ENCODE data around the gene CRX. TPM values are rescaled to one million over a fixed set of nuclear protein-coding genes. Genes with fewer than 3 reads are reported as not detected.

Gene CRX
- total and polyA plus RNA-seq, 2 of the 13 experiments (the other 11 are each of a cell fraction or from before 2014, with no cell fraction given) = not detected

DNA sequence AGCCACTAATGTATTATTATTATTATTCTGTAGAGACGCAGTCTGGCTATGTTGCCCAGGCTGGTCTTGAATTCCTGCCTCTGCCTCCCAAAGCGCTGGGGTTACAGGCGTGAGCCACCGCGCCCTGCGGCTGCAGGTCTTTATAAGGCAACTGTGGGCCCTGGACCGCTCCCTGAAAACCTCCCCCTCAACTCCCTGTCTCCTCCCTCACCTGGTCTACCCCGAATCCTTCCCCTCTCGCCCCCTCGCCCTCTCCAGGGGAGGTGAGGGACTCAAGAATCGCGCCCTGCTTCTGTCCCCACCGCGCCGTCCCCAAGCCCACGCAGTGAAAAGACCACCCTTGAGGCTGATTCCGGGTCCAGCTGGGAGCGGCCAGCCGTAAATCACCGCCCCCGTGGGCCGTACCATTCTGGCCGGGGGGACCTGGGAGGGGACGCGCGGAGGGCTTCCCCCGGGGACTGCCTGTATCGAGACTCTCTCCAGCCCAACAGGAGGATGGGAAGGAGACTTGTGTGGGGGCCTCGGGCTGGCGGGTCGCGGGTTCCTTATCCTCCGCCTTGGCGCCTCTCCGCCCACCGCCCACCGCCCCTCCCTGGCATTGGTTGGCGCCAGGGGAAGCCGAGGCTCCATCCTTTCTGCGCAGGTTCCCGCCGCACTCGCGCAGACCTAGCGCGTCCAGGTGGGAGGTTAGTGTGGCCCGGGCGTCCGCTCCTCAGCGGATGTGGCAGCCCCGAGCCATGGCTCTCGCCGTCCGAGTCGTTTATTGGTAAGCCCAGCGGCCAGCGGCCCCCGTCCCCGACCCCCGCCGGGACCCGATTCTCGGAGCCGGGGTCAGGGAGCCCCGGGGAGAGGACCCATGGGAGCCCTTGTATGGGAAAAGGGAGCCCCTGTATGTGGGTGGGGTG is 43.4 kb upstream of the CRX start, which contains the start of gene SELENOW (continued):
- TF ChIP-seq NCOA2 (CRISPR knock-in tag; IDR thresholded peaks at IDR 0.05) (no peak), TCF7L2 (IDR thresholded peaks at IDR 0.05; ENCODE audit: low read depth, low read length) (no peak), TSC22D2 (CRISPR knock-in tag; IDR thresholded peaks at IDR 0.05; ENCODE audit: borderline replicate concordance) (0 out of 2 replicates have a peak, but pooled peaks have one; percentile 67), AGO1 (IDR thresholded peaks at IDR 0.05; ENCODE audit: low read depth, low read length, poor library complexity, severe bottlenecking) (peak; percentile 23), ZNF12 (CRISPR knock-in tag; IDR thresholded peaks at IDR 0.05) (no peak), ZFP62 (CRISPR knock-in tag; IDR thresholded peaks at IDR 0.05) (no peak), U2AF2 (IDR thresholded peaks at IDR 0.05; ENCODE audit: low read depth, low read length) (no peak), MTF2 (CRISPR knock-in tag; IDR thresholded peaks at IDR 0.05; ENCODE audit: borderline replicate concordance) (no peak), HDAC2 (CRISPR knock-in tag; IDR thresholded peaks at IDR 0.05) (no peak; the same call in 1 of the 2 replicates), ZNF501 (CRISPR knock-in tag; IDR thresholded peaks at IDR 0.05) (peak; percentile 94), PTBP1 (IDR thresholded peaks at IDR 0.05; ENCODE audit: low read depth, low read length, poor library complexity, severe bottlenecking) (no peak), POGZ (CRISPR knock-in tag; IDR thresholded peaks at IDR 0.05) (0 out of 2 replicates have a peak, but pooled peaks have one; percentile 29), ZBTB20 (CRISPR knock-in tag; IDR thresholded peaks at IDR 0.05; ENCODE audit: borderline replicate concordance, low read depth) (no peak; the same call in 1 of the 2 replicates), NCOR1 (IDR thresholded peaks at IDR 0.05; ENCODE audit: borderline replicate concordance, low read length) (peak; percentile 41; the same call in 1 of the 2 replicates), ZNF629 (CRISPR knock-in tag; conservative IDR thresholded peaks at IDR 0.05) (no peak), ERF (CRISPR knock-in tag; IDR thresholded peaks at IDR 0.05) (peak; percentile 50), RFX5 (IDR thresholded peaks at IDR 0.05; ENCODE audit: low read depth, low read length) (no peak), THYN1 (CRISPR knock-in tag; IDR thresholded peaks at IDR 0.05; ENCODE audit: borderline replicate concordance, low read depth) (no peak), ZNF570 (CRISPR knock-in tag; IDR thresholded peaks at IDR 0.05; ENCODE audit: borderline replicate concordance) (no peak)
- TF ChIP-seq, protein P1, sequence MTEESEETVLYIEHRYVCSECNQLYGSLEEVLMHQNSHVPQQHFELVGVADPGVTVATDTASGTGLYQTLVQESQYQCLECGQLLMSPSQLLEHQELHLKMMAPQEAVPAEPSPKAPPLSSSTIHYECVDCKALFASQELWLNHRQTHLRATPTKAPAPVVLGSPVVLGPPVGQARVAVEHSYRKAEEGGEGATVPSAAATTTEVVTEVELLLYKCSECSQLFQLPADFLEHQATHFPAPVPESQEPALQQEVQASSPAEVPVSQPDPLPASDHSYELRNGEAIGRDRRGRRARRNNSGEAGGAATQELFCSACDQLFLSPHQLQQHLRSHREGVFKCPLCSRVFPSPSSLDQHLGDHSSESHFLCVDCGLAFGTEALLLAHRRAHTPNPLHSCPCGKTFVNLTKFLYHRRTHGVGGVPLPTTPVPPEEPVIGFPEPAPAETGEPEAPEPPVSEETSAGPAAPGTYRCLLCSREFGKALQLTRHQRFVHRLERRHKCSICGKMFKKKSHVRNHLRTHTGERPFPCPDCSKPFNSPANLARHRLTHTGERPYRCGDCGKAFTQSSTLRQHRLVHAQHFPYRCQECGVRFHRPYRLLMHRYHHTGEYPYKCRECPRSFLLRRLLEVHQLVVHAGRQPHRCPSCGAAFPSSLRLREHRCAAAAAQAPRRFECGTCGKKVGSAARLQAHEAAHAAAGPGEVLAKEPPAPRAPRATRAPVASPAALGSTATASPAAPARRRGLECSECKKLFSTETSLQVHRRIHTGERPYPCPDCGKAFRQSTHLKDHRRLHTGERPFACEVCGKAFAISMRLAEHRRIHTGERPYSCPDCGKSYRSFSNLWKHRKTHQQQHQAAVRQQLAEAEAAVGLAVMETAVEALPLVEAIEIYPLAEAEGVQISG (CRISPR knock-in tag; IDR thresholded peaks at IDR 0.05) = peak; percentile 63
- TF ChIP-seq, protein P2, sequence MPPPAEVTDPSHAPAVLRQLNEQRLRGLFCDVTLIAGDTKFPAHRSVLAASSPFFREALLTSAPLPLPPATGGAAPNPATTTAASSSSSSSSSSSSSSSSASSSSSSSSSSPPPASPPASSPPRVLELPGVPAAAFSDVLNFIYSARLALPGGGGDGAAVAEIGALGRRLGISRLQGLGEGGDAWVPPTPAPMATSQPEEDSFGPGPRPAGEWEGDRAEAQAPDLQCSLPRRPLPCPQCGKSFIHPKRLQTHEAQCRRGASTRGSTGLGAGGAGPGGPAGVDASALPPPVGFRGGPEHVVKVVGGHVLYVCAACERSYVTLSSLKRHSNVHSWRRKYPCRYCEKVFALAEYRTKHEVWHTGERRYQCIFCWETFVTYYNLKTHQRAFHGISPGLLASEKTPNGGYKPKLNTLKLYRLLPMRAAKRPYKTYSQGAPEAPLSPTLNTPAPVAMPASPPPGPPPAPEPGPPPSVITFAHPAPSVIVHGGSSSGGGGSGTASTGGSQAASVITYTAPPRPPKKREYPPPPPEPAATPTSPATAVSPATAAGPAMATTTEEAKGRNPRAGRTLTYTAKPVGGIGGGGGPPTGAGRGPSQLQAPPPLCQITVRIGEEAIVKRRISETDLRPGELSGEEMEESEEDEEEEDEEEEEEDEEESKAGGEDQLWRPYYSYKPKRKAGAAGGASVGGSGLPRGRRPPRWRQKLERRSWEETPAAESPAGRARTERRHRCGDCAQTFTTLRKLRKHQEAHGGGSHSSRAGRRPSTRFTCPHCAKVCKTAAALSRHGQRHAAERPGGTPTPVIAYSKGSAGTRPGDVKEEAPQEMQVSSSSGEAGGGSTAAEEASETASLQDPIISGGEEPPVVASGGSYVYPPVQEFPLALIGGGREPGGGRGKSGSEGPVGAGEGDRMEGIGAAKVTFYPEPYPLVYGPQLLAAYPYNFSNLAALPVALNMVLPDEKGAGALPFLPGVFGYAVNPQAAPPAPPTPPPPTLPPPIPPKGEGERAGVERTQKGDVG (CRISPR knock-in tag; IDR thresholded peaks at IDR 0.05; ENCODE audit: borderline replicate concordance) = no peak
- TF ChIP-seq, protein P3, sequence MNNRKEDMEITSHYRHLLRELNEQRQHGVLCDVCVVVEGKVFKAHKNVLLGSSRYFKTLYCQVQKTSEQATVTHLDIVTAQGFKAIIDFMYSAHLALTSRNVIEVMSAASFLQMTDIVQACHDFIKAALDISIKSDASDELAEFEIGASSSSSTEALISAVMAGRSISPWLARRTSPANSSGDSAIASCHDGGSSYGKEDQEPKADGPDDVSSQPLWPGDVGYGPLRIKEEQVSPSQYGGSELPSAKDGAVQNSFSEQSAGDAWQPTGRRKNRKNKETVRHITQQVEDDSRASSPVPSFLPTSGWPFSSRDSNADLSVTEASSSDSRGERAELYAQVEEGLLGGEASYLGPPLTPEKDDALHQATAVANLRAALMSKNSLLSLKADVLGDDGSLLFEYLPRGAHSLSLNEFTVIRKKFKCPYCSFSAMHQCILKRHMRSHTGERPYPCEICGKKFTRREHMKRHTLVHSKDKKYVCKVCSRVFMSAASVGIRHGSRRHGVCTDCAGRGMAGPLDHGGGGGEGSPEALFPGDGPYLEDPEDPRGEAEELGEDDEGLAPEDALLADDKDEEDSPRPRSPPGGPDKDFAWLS (CRISPR knock-in tag; IDR thresholded peaks at IDR 0.05; ENCODE audit: borderline replicate concordance) = 0 out of 2 replicates have a peak, but pooled peaks have one; percentile 42

All from HepG2 (cell line).